ENCODE results near the gene DSP.

DNA sequence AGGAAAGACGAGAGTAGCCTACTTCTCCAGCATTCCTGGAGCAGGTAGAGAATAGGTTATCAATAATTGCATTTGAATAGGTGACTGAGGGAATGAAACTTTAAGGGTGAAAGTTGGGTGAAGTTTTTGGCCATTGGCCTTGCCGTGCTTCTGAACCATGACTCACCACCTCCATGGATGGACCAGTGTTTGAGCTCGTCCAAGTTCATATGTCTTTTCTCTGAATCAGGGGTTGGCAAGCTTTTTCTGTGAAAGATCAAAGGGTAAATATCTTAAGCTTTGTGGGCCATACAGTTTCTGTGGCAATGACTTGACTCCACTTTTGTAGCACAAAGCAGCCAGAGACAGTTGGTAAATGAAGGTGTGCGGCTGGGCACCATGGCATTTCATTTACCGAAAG, 80.3 kb downstream of the DSP start:
- TF ChIP-seq, protein P1, sequence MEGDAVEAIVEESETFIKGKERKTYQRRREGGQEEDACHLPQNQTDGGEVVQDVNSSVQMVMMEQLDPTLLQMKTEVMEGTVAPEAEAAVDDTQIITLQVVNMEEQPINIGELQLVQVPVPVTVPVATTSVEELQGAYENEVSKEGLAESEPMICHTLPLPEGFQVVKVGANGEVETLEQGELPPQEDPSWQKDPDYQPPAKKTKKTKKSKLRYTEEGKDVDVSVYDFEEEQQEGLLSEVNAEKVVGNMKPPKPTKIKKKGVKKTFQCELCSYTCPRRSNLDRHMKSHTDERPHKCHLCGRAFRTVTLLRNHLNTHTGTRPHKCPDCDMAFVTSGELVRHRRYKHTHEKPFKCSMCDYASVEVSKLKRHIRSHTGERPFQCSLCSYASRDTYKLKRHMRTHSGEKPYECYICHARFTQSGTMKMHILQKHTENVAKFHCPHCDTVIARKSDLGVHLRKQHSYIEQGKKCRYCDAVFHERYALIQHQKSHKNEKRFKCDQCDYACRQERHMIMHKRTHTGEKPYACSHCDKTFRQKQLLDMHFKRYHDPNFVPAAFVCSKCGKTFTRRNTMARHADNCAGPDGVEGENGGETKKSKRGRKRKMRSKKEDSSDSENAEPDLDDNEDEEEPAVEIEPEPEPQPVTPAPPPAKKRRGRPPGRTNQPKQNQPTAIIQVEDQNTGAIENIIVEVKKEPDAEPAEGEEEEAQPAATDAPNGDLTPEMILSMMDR (IDR thresholded peaks at IDR 0.05 in 8 of 11, conservative IDR thresholded peaks at IDR 0.05 in 3 of 11), result no peak
- TF ChIP-seq POLR2AphosphoS5 (IDR thresholded peaks at IDR 0.05), result no peak
- TF ChIP-seq POLR2A (IDR thresholded peaks at IDR 0.05), result no peak

Data from spleen (tissue), 7 donors.